OCI-LY1 (cell line): ENCODE data around the gene LTBP2.

Experiments used
- EZH2 ChIP-seq: fragments of 200-600 bp; sonication (generic), shearing (Covaris generic); IDR thresholded peaks from 2 replicates; pipeline ENCODE4 v1.8.0; 2017; ENCODE audit warnings: borderline replicate concordance, mixed run types, mild to moderate bottlenecking, antibody characterized with exemption, low read length, moderate library complexity, mixed read lengths
- TF ChIP-seq, protein P1 (sequence below): fragments of 200-600 bp; sonication (generic), shearing (Covaris generic); IDR thresholded peaks from 2 replicates; pipeline ENCODE4 v1.5.1; 2017; ENCODE audit warnings: mild to moderate bottlenecking, antibody characterized with exemption, low read length, moderate library complexity, mixed read lengths

DNA sequence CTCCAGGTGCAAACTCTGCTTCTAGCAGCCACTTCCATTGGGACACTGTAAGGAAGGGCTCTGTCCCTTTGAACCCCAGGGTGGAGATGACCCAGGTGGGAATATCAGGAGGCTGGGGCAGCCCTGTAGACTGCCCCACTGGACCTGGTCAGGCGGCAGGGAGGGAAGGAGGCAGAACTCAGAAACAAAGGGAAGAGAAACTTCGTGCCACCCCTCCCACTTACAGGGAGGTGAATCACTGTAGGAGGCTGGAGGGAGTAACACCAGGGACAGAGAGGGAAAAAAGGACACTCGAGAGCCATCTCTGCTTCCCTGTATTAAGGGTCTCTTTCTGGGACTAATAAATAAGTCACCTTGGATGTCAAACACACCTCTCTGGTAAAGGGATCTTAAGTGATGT, 81.0 kb downstream of the LTBP2 start:
- no peak for TF ChIP-seq EZH2
- TF ChIP-seq, protein P1, sequence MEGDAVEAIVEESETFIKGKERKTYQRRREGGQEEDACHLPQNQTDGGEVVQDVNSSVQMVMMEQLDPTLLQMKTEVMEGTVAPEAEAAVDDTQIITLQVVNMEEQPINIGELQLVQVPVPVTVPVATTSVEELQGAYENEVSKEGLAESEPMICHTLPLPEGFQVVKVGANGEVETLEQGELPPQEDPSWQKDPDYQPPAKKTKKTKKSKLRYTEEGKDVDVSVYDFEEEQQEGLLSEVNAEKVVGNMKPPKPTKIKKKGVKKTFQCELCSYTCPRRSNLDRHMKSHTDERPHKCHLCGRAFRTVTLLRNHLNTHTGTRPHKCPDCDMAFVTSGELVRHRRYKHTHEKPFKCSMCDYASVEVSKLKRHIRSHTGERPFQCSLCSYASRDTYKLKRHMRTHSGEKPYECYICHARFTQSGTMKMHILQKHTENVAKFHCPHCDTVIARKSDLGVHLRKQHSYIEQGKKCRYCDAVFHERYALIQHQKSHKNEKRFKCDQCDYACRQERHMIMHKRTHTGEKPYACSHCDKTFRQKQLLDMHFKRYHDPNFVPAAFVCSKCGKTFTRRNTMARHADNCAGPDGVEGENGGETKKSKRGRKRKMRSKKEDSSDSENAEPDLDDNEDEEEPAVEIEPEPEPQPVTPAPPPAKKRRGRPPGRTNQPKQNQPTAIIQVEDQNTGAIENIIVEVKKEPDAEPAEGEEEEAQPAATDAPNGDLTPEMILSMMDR, result no peak
